Tibial nerve (tissue), 4 donors: ENCODE results near the gene ISOC2.

ENCODE experiments used
- EP300 ChIP-seq, 2 donors: sonication (generic); formaldehyde crosslinking; IDR thresholded peaks; one replicate each; pipeline ENCODE4 v1.6.1; 2017; ENCODE audit warnings: antibody characterized with exemption in 2 of 2, mild to moderate bottlenecking in 1 of 2
- TF ChIP-seq, protein P1 (sequence below), 5 experiments: fragments of 200-600 bp in 3 of 5; fragments of 450-650 bp in 2 of 5; sonication (generic) in 3 of 5; IDR thresholded peaks; one replicate each; pipeline ENCODE4 v1.5.1; 2016 to 2019; ENCODE audit warnings: antibody characterized with exemption in 5 of 5, mild to moderate bottlenecking in 3 of 5, moderate library complexity in 2 of 5

DNA sequence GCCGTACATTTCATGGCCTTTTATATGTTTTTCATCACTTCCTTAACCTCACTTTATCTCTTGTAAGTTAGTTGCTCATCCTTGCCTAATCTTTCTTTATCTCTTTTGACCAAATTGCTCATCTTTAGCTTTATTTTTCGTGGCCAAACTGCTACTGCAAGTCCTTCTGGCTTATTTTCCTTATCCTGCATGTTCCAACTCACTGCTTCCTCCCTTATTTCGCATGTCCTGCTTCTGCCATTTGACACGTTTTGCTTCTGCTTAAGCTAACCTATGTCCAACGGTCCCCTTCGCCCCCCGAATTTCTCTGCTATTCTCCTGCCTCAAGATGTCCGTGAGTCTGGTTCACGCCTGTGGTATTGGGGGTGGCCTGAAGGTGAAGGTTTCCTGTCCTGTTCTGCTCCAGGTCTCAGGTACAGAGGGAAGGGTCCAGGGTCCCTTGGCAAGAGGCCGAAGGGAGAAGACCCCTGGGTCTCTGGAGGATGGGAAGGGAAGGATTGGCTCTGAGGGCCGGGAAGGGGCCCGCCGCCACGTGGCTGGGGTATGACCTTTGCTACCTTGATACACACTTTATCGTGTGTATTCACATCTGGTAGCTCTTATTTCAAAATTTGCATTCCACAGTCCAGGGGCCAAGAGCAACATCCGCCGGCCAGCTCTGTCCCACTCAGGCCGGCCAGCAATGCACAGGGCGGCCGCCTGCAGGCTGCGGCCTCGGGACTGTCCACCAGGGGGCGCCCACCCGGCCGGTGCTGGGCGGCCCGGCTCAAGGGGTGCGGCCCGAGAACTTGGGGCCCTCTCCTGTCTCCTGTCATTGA, 6.0 kb upstream of the ISOC2 start:
- TF ChIP-seq, protein P1, sequence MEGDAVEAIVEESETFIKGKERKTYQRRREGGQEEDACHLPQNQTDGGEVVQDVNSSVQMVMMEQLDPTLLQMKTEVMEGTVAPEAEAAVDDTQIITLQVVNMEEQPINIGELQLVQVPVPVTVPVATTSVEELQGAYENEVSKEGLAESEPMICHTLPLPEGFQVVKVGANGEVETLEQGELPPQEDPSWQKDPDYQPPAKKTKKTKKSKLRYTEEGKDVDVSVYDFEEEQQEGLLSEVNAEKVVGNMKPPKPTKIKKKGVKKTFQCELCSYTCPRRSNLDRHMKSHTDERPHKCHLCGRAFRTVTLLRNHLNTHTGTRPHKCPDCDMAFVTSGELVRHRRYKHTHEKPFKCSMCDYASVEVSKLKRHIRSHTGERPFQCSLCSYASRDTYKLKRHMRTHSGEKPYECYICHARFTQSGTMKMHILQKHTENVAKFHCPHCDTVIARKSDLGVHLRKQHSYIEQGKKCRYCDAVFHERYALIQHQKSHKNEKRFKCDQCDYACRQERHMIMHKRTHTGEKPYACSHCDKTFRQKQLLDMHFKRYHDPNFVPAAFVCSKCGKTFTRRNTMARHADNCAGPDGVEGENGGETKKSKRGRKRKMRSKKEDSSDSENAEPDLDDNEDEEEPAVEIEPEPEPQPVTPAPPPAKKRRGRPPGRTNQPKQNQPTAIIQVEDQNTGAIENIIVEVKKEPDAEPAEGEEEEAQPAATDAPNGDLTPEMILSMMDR (IDR thresholded peaks at IDR 0.05): peak; percentile 97 to 99 (median 99)
- peak in 1 of 2 donors; percentile 62 for TF ChIP-seq EP300 (IDR thresholded peaks at IDR 0.05)
